NB4 (cell line): ENCODE data around the gene GLS.
A peak's percentile ranks its signal among the peaks of the same experiment; 100 is the strongest.
"Not testable (repeated sequence)": the region's sequence is repeated elsewhere in the genome, so short reads cannot be mapped to it uniquely, and the experiment has no call there.

Source experiments
- DNase-seq: peaks from one replicate; pipeline ENCODE4 v3.0.0; 2010; ENCODE audit warnings: low read depth
- H3K4me3 ChIP-seq: one replicate; pipeline ENCODE4 v1.5.1; 2011; ENCODE audit warnings: mild to moderate bottlenecking, low read depth, low read length, moderate library complexity
- MYC ChIP-seq: IDR thresholded peaks from 2 replicates; pipeline ENCODE4 v1.6.1; 2011; ENCODE audit warnings: low read depth, low read length
- POLR2A ChIP-seq: IDR thresholded peaks from 2 replicates; pipeline ENCODE4 v1.6.1; 2011; ENCODE audit warnings: mild to moderate bottlenecking; ENCODE audit not compliant: insufficient read length; ENCODE audit errors: extremely low read depth
- TF ChIP-seq, protein P1 (sequence below): IDR thresholded peaks from 2 replicates; pipeline ENCODE4 v1.6.1; 2011; ENCODE audit warnings: low read depth, low read length
- TF ChIP-seq, protein P2 (sequence below): IDR thresholded peaks from one replicate; pipeline ENCODE4 v1.5.1; 2012; ENCODE audit warnings: low read depth, low read length

The GLS gene

DNA sequence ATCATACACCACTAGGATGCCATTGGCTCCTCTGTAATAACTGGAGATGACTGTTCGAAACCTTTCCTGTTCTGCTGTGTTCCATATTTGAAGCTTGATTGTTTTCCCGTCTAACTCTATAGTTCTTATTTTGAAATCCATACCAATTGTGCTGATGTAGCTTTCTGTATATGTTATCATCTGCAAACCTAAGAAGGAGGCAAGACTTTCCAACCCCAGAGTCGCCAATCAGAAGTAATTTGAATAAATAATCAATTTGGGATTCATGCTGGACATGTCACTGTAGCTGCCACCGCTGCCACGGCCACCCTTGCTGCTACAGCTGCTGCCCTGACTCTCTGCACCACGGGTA is 112.6 kb downstream of the GLS start:
- no peak overlapping the region for H3K4me3 ChIP-seq
- no peak for DNase-seq
- TF ChIP-seq, protein P1, sequence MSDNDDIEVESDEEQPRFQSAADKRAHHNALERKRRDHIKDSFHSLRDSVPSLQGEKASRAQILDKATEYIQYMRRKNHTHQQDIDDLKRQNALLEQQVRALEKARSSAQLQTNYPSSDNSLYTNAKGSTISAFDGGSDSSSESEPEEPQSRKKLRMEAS: no peak
- no peak for TF ChIP-seq MYC
- TF ChIP-seq, protein P2, sequence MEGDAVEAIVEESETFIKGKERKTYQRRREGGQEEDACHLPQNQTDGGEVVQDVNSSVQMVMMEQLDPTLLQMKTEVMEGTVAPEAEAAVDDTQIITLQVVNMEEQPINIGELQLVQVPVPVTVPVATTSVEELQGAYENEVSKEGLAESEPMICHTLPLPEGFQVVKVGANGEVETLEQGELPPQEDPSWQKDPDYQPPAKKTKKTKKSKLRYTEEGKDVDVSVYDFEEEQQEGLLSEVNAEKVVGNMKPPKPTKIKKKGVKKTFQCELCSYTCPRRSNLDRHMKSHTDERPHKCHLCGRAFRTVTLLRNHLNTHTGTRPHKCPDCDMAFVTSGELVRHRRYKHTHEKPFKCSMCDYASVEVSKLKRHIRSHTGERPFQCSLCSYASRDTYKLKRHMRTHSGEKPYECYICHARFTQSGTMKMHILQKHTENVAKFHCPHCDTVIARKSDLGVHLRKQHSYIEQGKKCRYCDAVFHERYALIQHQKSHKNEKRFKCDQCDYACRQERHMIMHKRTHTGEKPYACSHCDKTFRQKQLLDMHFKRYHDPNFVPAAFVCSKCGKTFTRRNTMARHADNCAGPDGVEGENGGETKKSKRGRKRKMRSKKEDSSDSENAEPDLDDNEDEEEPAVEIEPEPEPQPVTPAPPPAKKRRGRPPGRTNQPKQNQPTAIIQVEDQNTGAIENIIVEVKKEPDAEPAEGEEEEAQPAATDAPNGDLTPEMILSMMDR: no peak

DNA sequence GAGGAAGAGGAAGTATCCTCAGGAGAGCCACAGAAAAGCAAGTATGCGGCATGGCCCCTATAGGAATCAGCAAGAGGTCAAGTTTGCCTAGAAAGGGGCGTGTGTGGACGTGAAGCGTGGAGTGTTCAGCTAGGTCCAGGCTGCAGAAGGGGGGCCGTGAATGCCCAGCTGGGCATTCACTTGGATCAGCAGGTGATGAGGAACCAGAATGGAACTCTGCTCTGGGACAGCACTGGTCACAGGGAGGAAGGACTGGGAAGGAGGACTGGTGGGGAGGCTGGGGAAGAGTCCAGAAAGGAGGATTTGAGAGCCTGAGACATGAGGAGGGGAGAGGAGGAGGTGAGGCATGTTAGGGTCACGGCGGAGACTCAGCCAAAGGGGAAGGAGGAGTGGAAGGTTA is 113.5 kb downstream of the GLS start:
- TF ChIP-seq MYC (no peak), POLR2A (no peak)
- TF ChIP-seq, protein P1: no peak
- TF ChIP-seq, protein P2: no peak
- no peak overlapping the region for H3K4me3 ChIP-seq
- DNase-seq: no peak

DNA sequence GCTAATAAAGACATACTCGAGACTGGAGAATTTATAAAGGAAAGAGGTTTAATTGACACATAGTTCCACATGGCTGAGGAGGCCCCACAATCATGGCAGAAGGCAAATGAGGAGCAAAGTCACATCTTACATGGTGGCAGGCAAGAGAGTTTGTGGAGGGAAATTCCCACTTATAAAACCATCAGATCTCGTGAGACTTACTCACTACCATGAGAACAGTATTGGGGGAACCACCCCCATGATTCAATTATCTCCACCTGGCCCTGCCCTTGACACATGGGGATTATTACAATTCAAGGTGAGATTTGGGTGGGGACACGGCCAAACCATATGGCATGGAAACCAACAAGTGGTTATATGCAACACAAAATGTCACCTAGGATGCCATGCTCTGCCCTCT is 114.7 kb downstream of the GLS start:
- not testable (repeated sequence) for DNase-seq, H3K4me3 ChIP-seq

DNA sequence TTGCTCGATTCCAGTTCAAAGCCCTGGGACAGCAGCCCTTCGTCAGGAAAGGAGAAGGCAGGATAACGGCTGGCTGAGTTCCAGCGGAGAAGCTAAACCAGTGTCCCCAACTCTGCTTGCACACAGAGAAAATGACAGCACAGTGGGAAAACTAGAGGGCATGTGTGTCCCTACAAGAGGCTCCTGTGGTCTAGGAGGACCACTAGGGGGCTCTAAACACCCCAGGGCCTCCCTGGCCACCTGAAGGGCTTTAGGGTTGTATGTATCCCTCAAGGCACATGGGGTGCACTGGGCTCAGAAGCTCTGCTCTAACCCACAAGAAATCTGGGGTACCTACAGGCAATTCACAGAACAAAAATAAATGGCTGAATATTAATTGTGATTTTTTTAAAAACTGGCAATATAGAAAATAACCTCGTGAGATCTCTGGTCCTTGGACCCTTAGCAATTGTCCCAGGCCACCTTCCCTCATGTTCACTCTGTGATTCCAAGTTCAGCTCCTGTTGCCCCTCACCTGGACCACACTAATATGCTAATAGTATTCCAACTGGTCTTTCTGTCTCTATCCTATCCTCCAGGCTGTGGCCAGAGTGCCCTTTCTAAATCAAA is 115.8 kb downstream of the GLS start:
- peak; percentile 70 for DNase-seq
- TF ChIP-seq POLR2A (no peak), MYC (no peak)
- TF ChIP-seq, protein P2: peak; percentile 78
- TF ChIP-seq, protein P1: no peak
- H3K4me3 ChIP-seq: no peak overlapping the region

DNA sequence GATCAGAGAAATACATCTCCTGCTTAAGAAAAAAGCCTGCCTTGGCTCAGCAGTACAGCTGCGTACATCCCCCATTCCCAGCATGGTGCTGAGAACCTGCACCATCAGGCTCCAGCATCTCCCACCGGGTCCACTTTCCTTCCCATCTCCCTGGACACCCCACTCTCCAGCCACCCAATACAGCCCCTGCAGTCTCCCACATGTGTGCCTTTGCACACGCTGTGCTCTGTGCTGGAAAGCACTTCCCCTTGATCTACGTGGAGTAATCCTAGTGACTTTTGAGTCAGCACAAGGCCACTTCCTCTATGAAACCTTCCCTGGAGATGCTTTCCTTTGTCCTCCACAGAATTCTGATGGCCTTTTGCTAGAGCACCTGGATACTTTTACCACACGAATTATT is 116.3 kb downstream of the GLS start:
- no peak for TF ChIP-seq POLR2A
- TF ChIP-seq, protein P1: no peak
- TF ChIP-seq, protein P2: no peak
- no peak for TF ChIP-seq MYC
- no peak overlapping the region for H3K4me3 ChIP-seq
- DNase-seq: peak; percentile 56

DNA sequence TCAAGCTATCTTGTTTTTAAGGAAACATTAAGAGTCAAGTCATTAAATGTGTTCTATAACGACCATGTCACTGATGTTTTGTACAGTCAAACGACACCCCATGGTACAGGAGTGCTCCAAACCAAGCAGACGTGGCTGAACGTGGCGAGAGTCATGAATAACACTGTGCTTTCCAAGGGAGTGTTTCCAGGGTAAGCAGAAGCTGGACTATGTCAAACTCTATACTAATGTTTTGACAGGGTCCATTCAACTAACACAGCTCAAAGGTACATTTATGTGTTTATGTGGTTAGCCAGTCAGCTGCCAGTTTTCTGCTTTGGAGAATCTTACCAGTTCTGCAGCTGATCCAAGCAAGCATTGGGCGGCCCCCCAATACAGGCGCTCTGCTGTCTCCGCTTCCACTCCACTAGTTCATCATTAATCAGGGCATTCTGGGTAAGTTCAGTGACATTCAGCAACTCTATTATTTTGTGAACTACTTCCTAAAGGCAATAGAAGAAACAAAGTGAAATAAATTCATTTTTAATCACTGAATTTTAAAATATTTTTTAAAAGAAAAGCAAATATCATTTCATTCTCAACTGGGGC is 117.0 kb downstream of the GLS start:
- H3K4me3 ChIP-seq: no peak overlapping the region
- DNase-seq: no peak
- TF ChIP-seq, protein P2: no peak
- TF ChIP-seq, protein P1: no peak
- TF ChIP-seq MYC (no peak), POLR2A (no peak)
